ENCODE measurements around the gene SLC6A20. TPM values are rescaled to one million over a fixed set of nuclear protein-coding genes. Genes with fewer than 3 reads are reported as not detected.

SLC6A20 gene
- total RNA-seq, 4 donors from 2014 or later, result 0.04 to 0.32 (median 0.19) TPM; not detected in 1

- WGBS, 2 donors, result 78 to 96% methylated on average over 3 of the region's 3 CpGs
- no peak overlapping the region for H3K27ac ChIP-seq
- no peak overlapping the region for H3K4me3 ChIP-seq
- no peaks in the 10 kb centered on the region for H3K27me3 ChIP-seq
- intact Hi-C loops (cut with DNase I), result no loop called here
- DNase-seq, result no peak
- H3K36me3 ChIP-seq, result peaks cover 3 to 66% (median 6%) of the 10 kb centered on the region in 3 donors
- peaks cover 0 to 13% (median 0%) of the 10 kb centered on the region in 3 donors for H3K4me1 ChIP-seq
- no peak for TF ChIP-seq POLR2A (IDR thresholded peaks at IDR 0.05)
- no peak for TF ChIP-seq CTCF (IDR thresholded peaks at IDR 0.05)
- no peaks in the 10 kb centered on the region for H3K9me3 ChIP-seq
Measured at GRCh38 chr3:45716790-45717336, 79.5 kb downstream of the SLC6A20 start.

GRCh38 chr3:45715945-45716344 is 80.4 kb downstream of the SLC6A20 start:
- peaks cover 6 to 72% (median 9%) of the 10 kb centered on the region in 3 donors for H3K36me3 ChIP-seq
- DNase-seq, result no peak
- intact Hi-C loops (cut with DNase I), result no loop called here
- peaks cover 0 to 13% (median 0%) of the 10 kb centered on the region in 3 donors for H3K4me1 ChIP-seq
- no peak overlapping the region for H3K27ac ChIP-seq
- H3K27me3 ChIP-seq, result no peaks in the 10 kb centered on the region
- no peak overlapping the region for H3K4me3 ChIP-seq
- WGBS, 2 donors, result 68 to 90% methylated on average over 2 of the region's 2 CpGs
- no peaks in the 10 kb centered on the region for H3K9me3 ChIP-seq
- TF ChIP-seq CTCF (IDR thresholded peaks at IDR 0.05) (no peak), POLR2A (IDR thresholded peaks at IDR 0.05) (no peak)

- intact Hi-C loops (cut with DNase I), result no loop called here
- WGBS, 2 donors, result 80 to 84% methylated on average over 7 of the region's 7 CpGs
Measured at GRCh38 chr3:45712434-45713110, 83.8 kb downstream of the SLC6A20 start.

GRCh38 chr3:45711931-45712330 is 84.4 kb downstream of the SLC6A20 start:
- Histone ChIP-seq H3K9me3 (no peaks in the 10 kb centered on the region), H3K4me3 (no peak overlapping the region), H3K36me3 (peaks cover 6 to 89% (median 12%) of the 10 kb centered on the region in 3 donors), H3K4me1 (no peaks in the 10 kb centered on the region), H3K27me3 (no peaks in the 10 kb centered on the region), H3K27ac (no peak overlapping the region)
- intact Hi-C loops (cut with DNase I), result no loop called here
- TF ChIP-seq POLR2A (IDR thresholded peaks at IDR 0.05), result no peak
- no peak for TF ChIP-seq CTCF (IDR thresholded peaks at IDR 0.05)
- 77 to 83% methylated on average over 4 of the region's 4 CpGs for WGBS, 2 donors
- no peak for DNase-seq

More at GRCh38 chr3:45712434-45713110, 83.8 kb downstream of the SLC6A20 start:
- H3K4me3 ChIP-seq, result no peak overlapping the region
- no peak overlapping the region for H3K27ac ChIP-seq
- no peak for DNase-seq
- no peaks in the 10 kb centered on the region for H3K27me3 ChIP-seq
- H3K9me3 ChIP-seq, result no peaks in the 10 kb centered on the region
- no peaks in the 10 kb centered on the region for H3K4me1 ChIP-seq
- peaks cover 6 to 87% (median 10%) of the 10 kb centered on the region in 3 donors for H3K36me3 ChIP-seq
- TF ChIP-seq CTCF (IDR thresholded peaks at IDR 0.05) (no peak), POLR2A (IDR thresholded peaks at IDR 0.05) (no peak)
